PC-9 (cell line): ENCODE data around the gene TIPRL. TPM values are rescaled to one million over a fixed set of nuclear protein-coding genes. Genes with fewer than 3 reads are reported as not detected.
"Not testable (repeated sequence)": the region's sequence is repeated elsewhere in the genome, so short reads cannot be mapped to it uniquely, and the experiment has no call there.

Experiments used
- BruUV-seq: library from RNA; stranded (reverse); fragments of 400-500 nt; replicated peaks from 2 replicates; lab custom pipeline; 2021; lab: Mats Ljungman, UMichigan
- CTCF ChIA-PET: fragments of 300-600 bp; sonication (Branson Sonifier 250); formaldehyde crosslinking; loops from one replicate; lab custom pipeline; 2022; ENCODE audit warnings: antibody characterized with exemption; lab: Charles Lee
- POLR2A ChIA-PET: fragments of 300-600 bp; sonication (Branson Sonifier 250); formaldehyde crosslinking; loops from one replicate; lab custom pipeline; 2022; ENCODE audit warnings: antibody characterized with exemption; ENCODE audit not compliant: unreplicated experiment; lab: Charles Lee
- DNase-seq, 2 experiments: peaks; one replicate each; pipeline versions ENCODE4 v3.0.0 to v3.0.0-alpha.2; 2015 to 2022; ENCODE audit warnings: mixed read lengths in 1 of 2
- H2AFZ ChIP-seq: fragments of 200-600 bp; sonication (generic); 2 replicates; pipeline ENCODE4 v1.8.1; 2017; ENCODE audit warnings: antibody characterized with exemption
- H3F3A ChIP-seq: fragments of 200-600 bp; sonication (generic); 2 replicates; pipeline ENCODE4 v1.8.1; 2017; ENCODE audit warnings: antibody characterized with exemption, mild to moderate bottlenecking, low read depth; ENCODE audit not compliant: insufficient read depth
- H3K27ac ChIP-seq: fragments of 200-600 bp; sonication (generic); 2 replicates; pipeline ENCODE4 v1.6.1; 2016; ENCODE audit warnings: mixed run types
- H3K27me3 ChIP-seq: fragments of 200-600 bp; sonication (generic); 2 replicates; pipeline ENCODE4 v1.6.1; 2016; ENCODE audit warnings: low read depth, mixed run types; ENCODE audit not compliant: insufficient read depth
- H3K36me3 ChIP-seq: fragments of 200-600 bp; sonication (generic); 2 replicates; pipeline ENCODE4 v1.6.1; 2016; ENCODE audit warnings: low read depth, mixed run types
- H3K4me1 ChIP-seq: fragments of 200-600 bp; sonication (generic); replicated peaks from 2 replicates; pipeline ENCODE4 v1.6.1; 2016; ENCODE audit warnings: mixed run types; ENCODE audit not compliant: insufficient read depth
- H3K4me2 ChIP-seq: fragments of 200-600 bp; sonication (generic); 2 replicates; pipeline ENCODE4 v1.6.1; 2017; ENCODE audit warnings: mixed run types
- H3K4me3 ChIP-seq: fragments of 200-600 bp; sonication (generic); 2 replicates; pipeline ENCODE4 v1.6.1; 2016; ENCODE audit warnings: mixed run types
- H3K79me2 ChIP-seq: fragments of 200-600 bp; sonication (generic); 2 replicates; pipeline ENCODE4 v1.6.1; 2017; ENCODE audit warnings: low read depth, mixed run types
- H3K9me2 ChIP-seq: fragments of 200-600 bp; sonication (generic); 2 replicates; pipeline ENCODE4 v1.8.1; 2017; ENCODE audit warnings: mild to moderate bottlenecking; ENCODE audit not compliant: insufficient read depth
- H3K9me3 ChIP-seq: fragments of 200-600 bp; sonication (generic); 2 replicates; pipeline ENCODE4 v1.8.1; 2016; ENCODE audit warnings: low read depth; ENCODE audit not compliant: insufficient read depth
- H4K20me1 ChIP-seq: fragments of 200-600 bp; sonication (generic); 2 replicates; pipeline ENCODE4 v1.8.1; 2017; ENCODE audit not compliant: insufficient read depth
- CTCF ChIP-seq: fragments of 200-600 bp; sonication (generic); conservative IDR thresholded peaks from 2 replicates; pipeline ENCODE4 v1.6.1; 2017; ENCODE audit warnings: mixed run types, antibody characterized with exemption, mild to moderate bottlenecking, moderate library complexity
- EZH2 ChIP-seq: fragments of 200-600 bp; sonication (generic); IDR thresholded peaks from 2 replicates; pipeline ENCODE4 v1.8.0; 2017; ENCODE audit warnings: antibody characterized with exemption, low read depth
- intact Hi-C: fragments of 100-400 bp; cut with micrococcal nuclease; formaldehyde crosslinking; loops from one replicate; pipeline ENCODE4 v1.10.0; 2022; ENCODE audit not compliant: unreplicated experiment
- total RNA-seq: library from RNA; stranded (reverse); gene quantifications from 2 replicates; pipeline ENCODE4 v1.2.3, GENCODE V29; 2021

The TIPRL gene
- total RNA-seq, 1 experiment from 2014 or later: 47.7 TPM

GRCh38 chr1:168150283-168150682 lies 28.5 kb upstream of the TIPRL start:
- H2AFZ ChIP-seq: no peak overlapping the region
- no peaks in the 10 kb centered on the region for H3K9me3 ChIP-seq
- no peaks in the 10 kb centered on the region for H3F3A ChIP-seq
- H3K27me3 ChIP-seq: no peaks in the 10 kb centered on the region
- no peak overlapping the region for H3K4me2 ChIP-seq
- ChIA-PET CTCF (no interaction called here), POLR2A (no interaction called here)
- no peaks in the 10 kb centered on the region for H3K9me2 ChIP-seq
- no TSS peak for BruUV-seq
- H4K20me1 ChIP-seq: no peaks in the 10 kb centered on the region
- intact Hi-C loops: no loop called here
- H3K79me2 ChIP-seq: no peaks in the 10 kb centered on the region
- no peak for DNase-seq
- no peak overlapping the region for H3K4me3 ChIP-seq
- no peak overlapping the region for H3K27ac ChIP-seq
- TF ChIP-seq CTCF (no peak), EZH2 (no peak)
- H3K36me3 ChIP-seq: no peaks in the 10 kb centered on the region
- H3K4me1 ChIP-seq: no peaks in the 10 kb centered on the region

GRCh38 chr1:168151935-168152334 lies 26.8 kb upstream of the TIPRL start:
- Histone ChIP-seq H3F3A (no peaks in the 10 kb centered on the region), H3K4me3 (no peak overlapping the region), H3K27ac (no peak overlapping the region), H3K36me3 (no peaks in the 10 kb centered on the region), H3K4me1 (no peaks in the 10 kb centered on the region), H3K4me2 (no peak overlapping the region), H3K9me2 (no peaks in the 10 kb centered on the region), H3K9me3 (no peaks in the 10 kb centered on the region), H4K20me1 (no peaks in the 10 kb centered on the region), H3K27me3 (no peaks in the 10 kb centered on the region), H2AFZ (no peak overlapping the region), H3K79me2 (no peaks in the 10 kb centered on the region)
- BruUV-seq: no TSS peak
- intact Hi-C loops: no loop called here
- no peak for DNase-seq
- TF ChIP-seq CTCF: no peak
- TF ChIP-seq EZH2: no peak
- POLR2A ChIA-PET: interaction anchor here (0.6 kb wide), 1 partner anchor 14 kb away, joined by 3 read pairs; no protein-coding TSS in a partner anchor
- CTCF ChIA-PET: no interaction called here

GRCh38 chr1:168154707-168155106 lies 24.1 kb upstream of the TIPRL start:
- H3K9me3 ChIP-seq, CTCF ChIA-PET, POLR2A ChIA-PET, intact Hi-C loops, H3K27ac ChIP-seq, H3F3A ChIP-seq, H3K27me3 ChIP-seq, H3K4me1 ChIP-seq, H2AFZ ChIP-seq, DNase-seq, H3K36me3 ChIP-seq, H4K20me1 ChIP-seq, H3K4me3 ChIP-seq, H3K79me2 ChIP-seq, H3K9me2 ChIP-seq, BruUV-seq, H3K4me2 ChIP-seq: not testable (repeated sequence)

DNA sequence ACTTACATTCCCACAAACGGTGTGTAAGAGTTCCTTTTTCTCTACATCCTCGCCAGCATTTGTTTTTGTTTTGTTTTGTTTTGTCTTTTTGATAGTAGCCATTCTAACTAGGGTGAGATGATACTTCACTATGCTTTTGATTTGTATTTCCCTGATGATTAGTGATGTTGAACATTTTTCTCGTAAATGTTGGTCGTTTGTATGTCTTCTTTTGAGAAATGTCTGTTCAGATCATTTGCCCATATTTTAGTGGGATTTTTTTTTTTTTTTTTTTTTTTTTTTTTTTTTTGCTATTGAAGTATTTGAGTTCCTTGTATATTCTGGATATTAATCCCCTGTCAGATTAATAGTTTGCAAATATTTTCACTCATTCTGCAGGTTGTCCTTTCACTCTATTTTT lies 22.9 kb upstream of the TIPRL start:
- Histone ChIP-seq H2AFZ (no peak overlapping the region), H3K9me2 (no peaks in the 10 kb centered on the region), H4K20me1 (no peaks in the 10 kb centered on the region), H3K4me2 (no peak overlapping the region), H3K4me3 (no peak overlapping the region), H3K9me3 (peaks cover 7% of the 10 kb centered on the region; the same call in 1 of the 2 replicates), H3K4me1 (no peaks in the 10 kb centered on the region), H3K27me3 (no peaks in the 10 kb centered on the region), H3K27ac (no peak overlapping the region), H3F3A (no peaks in the 10 kb centered on the region), H3K79me2 (no peaks in the 10 kb centered on the region), H3K36me3 (no peaks in the 10 kb centered on the region)
- no peak for DNase-seq
- POLR2A ChIA-PET: no interaction called here
- intact Hi-C loops: no loop called here
- no TSS peak for BruUV-seq
- CTCF ChIA-PET: no interaction called here
- no peak for TF ChIP-seq CTCF
- no peak for TF ChIP-seq EZH2
